Mucosa of stomach (tissue), 1 donor: ENCODE measurements around the gene ZDHHC3.
"Not testable (repeated sequence)": the region's sequence is repeated elsewhere in the genome, so short reads cannot be mapped to it uniquely, and the experiment has no call there.

ENCODE experiments used
- H3K27me3 ChIP-seq: one replicate; pipeline ENCODE4 v1.7.0; 2013; ENCODE audit warnings: mild to moderate bottlenecking, low read length; ENCODE audit not compliant: control insufficient read depth, insufficient read depth
- H3K36me3 ChIP-seq: one replicate; pipeline ENCODE4 v1.7.0; 2013; ENCODE audit warnings: low read length; ENCODE audit not compliant: control insufficient read depth, insufficient read depth
- H3K4me1 ChIP-seq: one replicate; pipeline ENCODE4 v1.7.0; 2013; ENCODE audit warnings: mild to moderate bottlenecking, low read length; ENCODE audit not compliant: control insufficient read depth, insufficient read depth
- H3K4me3 ChIP-seq: one replicate; pipeline ENCODE4 v1.7.0; 2013; ENCODE audit warnings: low read length
- H3K9ac ChIP-seq: one replicate; pipeline ENCODE4 v1.7.0; 2013; ENCODE audit warnings: mild to moderate bottlenecking, low read length, moderate library complexity
- H3K9me3 ChIP-seq: one replicate; pipeline ENCODE4 v1.7.0; 2013; ENCODE audit warnings: mild to moderate bottlenecking, low read length, moderate library complexity; ENCODE audit not compliant: control insufficient read depth
- donor health status: Pancreatic carcinoma.

The ZDHHC3 gene

DNA sequence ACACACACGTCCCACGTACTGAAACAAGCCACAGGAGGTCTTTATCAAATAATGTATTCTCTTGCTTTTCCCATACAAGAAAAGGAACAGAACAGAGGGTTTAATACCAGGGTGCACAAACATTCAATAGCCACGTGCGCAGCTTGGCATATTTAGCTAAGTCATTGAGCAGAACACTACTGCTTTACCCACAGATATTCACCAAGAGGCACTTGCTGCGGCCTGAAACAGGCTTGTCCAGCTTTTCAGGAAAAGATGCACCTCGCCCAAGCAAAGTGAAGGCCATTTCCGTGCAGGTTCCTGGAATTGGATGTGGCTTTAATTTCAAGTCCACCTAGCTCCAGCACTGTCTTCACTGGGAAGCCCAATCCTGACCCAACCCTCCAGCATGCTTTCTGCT, 17.6 kb downstream of the ZDHHC3 start:
- H3K9ac ChIP-seq = no peak overlapping the region
- no peaks in the 10 kb centered on the region for H3K9me3 ChIP-seq
- H3K27me3 ChIP-seq = no peaks in the 10 kb centered on the region
- H3K4me3 ChIP-seq = no peak overlapping the region
- peaks cover 9% of the 10 kb centered on the region for H3K36me3 ChIP-seq
- peaks cover 24% of the 10 kb centered on the region for H3K4me1 ChIP-seq

DNA sequence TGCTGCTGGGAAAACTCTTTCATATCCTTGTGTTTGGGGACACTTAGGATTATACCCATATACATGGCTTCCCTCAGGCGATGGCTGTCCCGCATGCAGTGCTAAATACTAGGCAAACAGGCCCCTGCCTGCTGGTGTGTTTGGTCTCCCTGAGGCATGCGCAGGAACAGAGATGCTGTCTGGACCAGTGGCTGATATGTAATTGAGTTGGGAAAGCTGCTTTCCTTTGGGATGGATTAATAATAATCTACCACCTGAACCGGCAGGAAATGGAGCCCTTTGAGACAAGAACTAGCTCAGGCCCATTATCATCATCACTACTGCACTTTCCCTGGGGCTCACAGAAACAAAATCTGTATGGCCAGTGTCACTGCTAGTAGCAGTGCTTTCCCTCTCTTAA, 18.0 kb downstream of the ZDHHC3 start:
- H3K9ac ChIP-seq = no peak overlapping the region
- peaks cover 9% of the 10 kb centered on the region for H3K36me3 ChIP-seq
- H3K27me3 ChIP-seq = no peaks in the 10 kb centered on the region
- H3K9me3 ChIP-seq = no peaks in the 10 kb centered on the region
- peaks cover 22% of the 10 kb centered on the region for H3K4me1 ChIP-seq
- no peak overlapping the region for H3K4me3 ChIP-seq

DNA sequence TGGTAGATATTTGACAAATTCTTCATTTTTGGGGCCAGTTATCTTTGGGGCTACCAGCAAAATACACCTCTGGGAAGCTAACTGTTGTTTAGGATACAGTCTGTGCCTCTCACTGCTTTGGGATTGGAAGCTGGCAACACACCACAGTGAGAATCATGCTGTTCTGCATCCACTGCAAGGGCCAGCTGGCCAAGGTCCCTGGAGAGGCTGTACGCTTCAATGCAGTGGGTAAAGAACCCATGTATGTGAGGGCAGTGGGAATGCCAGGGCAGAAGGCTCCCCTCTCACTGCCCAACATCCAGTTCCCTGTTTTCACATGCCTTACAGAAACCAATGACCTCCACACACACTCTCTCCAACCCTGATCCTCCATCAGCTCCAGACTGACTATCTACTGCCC, 20.1 kb downstream of the ZDHHC3 start:
- H3K9ac ChIP-seq = no peak overlapping the region
- H3K9me3 ChIP-seq = no peaks in the 10 kb centered on the region
- no peaks in the 10 kb centered on the region for H3K27me3 ChIP-seq
- H3K36me3 ChIP-seq = peaks cover 9% of the 10 kb centered on the region
- H3K4me1 ChIP-seq = peaks cover 36% of the 10 kb centered on the region
- no peak overlapping the region for H3K4me3 ChIP-seq

DNA sequence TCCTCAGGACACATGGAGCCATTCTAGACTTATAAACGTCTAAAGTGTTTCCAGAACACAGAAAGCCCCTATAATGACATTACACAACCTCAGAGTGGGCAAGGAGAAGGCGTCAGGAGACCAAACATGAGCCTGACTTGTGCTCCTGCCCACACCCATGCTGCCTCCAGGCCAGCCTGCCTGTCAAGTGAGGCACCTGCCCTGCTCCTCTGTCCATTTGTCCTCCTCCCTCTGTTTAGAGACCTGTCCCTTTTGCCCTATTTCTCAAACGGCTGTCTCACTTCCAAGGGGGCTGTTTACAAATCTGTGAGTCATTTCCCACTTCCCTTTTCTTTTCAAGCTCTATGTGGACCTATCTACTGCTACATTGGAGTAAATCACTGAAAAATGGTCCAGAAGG, 21.0 kb downstream of the ZDHHC3 start:
- H3K9me3 ChIP-seq = no peaks in the 10 kb centered on the region
- H3K9ac ChIP-seq = no peak overlapping the region
- no peaks in the 10 kb centered on the region for H3K27me3 ChIP-seq
- peaks cover 9% of the 10 kb centered on the region for H3K36me3 ChIP-seq
- H3K4me3 ChIP-seq = no peak overlapping the region
- peaks cover 36% of the 10 kb centered on the region for H3K4me1 ChIP-seq

GRCh38 chr3:44954304-44954703, 21.7 kb downstream of the ZDHHC3 start:
- no peaks in the 10 kb centered on the region for H3K27me3 ChIP-seq
- peaks cover 9% of the 10 kb centered on the region for H3K36me3 ChIP-seq
- H3K4me3 ChIP-seq = no peak overlapping the region
- H3K9ac ChIP-seq = no peak overlapping the region
- H3K4me1 ChIP-seq = peaks cover 36% of the 10 kb centered on the region
- no peaks in the 10 kb centered on the region for H3K9me3 ChIP-seq

GRCh38 chr3:44952689-44953088, 23.3 kb downstream of the ZDHHC3 start:
- no peaks in the 10 kb centered on the region for H3K36me3 ChIP-seq
- H3K9me3 ChIP-seq = no peaks in the 10 kb centered on the region
- no peak overlapping the region for H3K9ac ChIP-seq
- H3K27me3 ChIP-seq = no peaks in the 10 kb centered on the region
- H3K4me3 ChIP-seq = no peak overlapping the region
- H3K4me1 ChIP-seq = peaks cover 36% of the 10 kb centered on the region

DNA sequence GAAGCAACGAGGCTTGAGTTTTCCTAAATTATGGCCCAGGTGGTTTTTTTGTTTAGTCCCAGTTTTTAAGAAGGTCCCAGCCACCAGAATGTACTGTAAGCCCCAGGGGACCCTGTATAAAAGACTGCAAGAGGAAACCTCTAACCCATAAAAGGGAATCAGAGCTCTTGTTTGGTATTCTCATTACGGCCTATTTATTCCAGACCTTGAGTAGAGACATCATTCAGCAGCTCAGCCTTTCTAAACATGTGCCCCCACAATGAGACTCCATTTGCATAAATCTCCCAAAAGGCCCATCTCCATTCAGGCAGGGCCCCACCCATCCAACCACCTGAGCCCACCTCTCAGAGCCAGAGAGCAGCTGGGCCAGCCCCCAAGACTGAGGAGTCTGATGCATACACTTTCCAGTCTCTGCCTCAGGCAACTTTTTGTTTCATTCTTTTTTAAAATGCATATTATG, 25.7 kb downstream of the ZDHHC3 start:
- Histone ChIP-seq H3K27me3 (no peaks in the 10 kb centered on the region), H3K4me3 (no peak overlapping the region), H3K4me1 (peaks cover 36% of the 10 kb centered on the region), H3K9ac (no peak overlapping the region), H3K36me3 (no peaks in the 10 kb centered on the region), H3K9me3 (no peaks in the 10 kb centered on the region)

DNA sequence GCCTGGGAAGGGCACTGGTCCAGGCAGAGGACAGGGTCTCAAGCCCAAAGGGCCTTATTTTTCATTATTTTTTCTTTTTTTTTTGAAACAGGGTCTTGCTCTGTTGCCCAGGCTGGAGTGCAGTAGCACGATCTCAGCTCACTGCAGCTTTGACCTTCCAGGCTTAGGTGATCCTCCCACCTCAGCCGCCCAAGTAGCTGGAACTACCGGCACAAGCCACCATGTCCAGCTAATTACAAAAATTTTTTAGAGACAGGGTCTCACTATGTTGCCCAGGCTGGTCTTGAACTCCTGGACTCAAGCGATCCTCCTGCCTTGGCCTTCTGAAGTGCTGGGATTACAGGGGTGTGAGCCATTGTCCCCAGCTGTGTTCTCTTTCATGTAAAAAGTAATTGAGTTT, 26.2 kb downstream of the ZDHHC3 start:
- H3K9ac ChIP-seq, H3K4me3 ChIP-seq, H3K9me3 ChIP-seq, H3K27me3 ChIP-seq, H3K36me3 ChIP-seq: not testable (repeated sequence)
- peaks cover 32% of the 10 kb centered on the region for H3K4me1 ChIP-seq

DNA sequence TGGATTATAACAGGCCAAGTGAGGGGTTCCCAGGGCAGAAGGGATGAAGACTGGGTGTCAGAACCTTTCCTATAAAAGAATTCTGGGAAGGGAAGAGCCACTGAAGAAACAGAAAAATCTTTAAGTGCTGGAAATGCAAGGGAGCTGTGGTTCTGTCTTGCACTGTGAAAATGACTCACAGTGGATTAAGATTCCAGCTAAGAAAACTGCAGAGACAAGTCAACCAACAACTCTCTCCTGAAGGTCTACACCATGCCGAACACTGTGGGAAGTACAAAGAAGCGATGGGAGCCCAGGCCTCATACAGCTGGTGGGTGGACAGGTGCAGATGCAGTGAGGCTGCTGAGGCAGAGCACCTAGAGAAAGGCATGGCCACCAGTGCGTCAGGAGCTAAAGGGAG, 27.7 kb downstream of the ZDHHC3 start:
- H3K4me3 ChIP-seq = no peak overlapping the region
- no peaks in the 10 kb centered on the region for H3K27me3 ChIP-seq
- no peaks in the 10 kb centered on the region for H3K36me3 ChIP-seq
- peaks cover 20% of the 10 kb centered on the region for H3K4me1 ChIP-seq
- no peaks in the 10 kb centered on the region for H3K9me3 ChIP-seq
- no peak overlapping the region for H3K9ac ChIP-seq

DNA sequence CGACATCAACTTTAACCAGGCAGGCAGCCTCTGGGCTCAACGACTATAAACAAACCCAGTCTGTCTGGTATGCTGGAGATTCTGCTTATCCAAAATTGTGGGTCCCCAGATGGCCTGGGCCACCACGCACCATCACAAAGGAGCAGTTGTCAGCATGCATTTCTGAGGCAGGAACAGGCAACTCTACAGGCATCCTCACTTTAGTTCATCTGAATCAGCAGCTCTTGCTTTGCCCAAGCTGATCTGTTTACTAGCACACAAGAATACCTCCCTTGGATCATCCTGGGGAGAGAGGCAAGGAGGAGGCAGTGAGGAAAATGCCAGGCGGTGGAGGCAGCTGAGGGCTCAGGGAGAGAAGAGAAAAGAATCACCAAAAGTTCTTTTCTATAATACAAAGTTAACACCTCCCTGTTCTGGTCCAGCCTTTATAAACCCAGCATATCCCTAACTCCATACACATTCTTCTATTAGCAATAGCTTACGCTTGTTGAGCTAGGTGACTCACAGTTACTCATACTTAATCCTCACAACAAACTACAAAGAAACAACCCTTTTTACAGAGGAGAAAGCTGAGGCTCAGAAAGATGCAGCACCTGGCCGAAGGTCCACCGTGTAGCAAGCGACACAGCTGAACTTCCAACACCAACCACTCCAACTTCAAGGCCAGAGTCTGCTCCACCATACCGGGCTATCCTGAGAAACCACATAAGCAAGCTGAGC, 33.6 kb downstream of the ZDHHC3 start:
- Histone ChIP-seq H3K27me3 (no peaks in the 10 kb centered on the region), H3K4me3 (no peak overlapping the region), H3K9ac (no peak overlapping the region), H3K4me1 (no peaks in the 10 kb centered on the region), H3K36me3 (peaks cover 8% of the 10 kb centered on the region), H3K9me3 (no peaks in the 10 kb centered on the region)

DNA sequence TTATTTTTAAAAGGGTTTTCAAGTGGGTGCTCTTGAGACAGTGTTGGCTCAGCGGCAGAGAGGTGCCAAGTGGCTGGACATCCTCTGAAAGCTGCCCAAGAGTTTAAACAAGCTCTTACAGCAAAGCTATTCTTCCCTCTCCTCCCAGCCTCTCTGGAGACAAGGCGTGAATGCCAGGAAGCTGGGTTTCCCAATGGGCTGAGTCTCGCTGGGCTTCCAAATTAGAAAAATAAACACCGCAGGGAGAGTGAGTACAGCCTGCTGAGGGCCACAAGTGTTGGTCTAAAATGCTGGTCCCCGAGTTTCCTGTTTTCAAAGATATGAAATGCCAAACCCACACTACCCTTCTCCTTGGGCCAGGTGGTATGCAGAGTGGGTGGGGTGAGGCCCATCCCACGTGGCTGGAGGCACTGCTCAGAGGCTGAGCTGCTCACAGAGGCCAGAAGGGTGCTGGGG, 36.4 kb downstream of the ZDHHC3 start:
- H3K9me3 ChIP-seq = no peaks in the 10 kb centered on the region
- H3K36me3 ChIP-seq = peaks cover 8% of the 10 kb centered on the region
- no peak overlapping the region for H3K4me3 ChIP-seq
- H3K4me1 ChIP-seq = no peaks in the 10 kb centered on the region
- no peaks in the 10 kb centered on the region for H3K27me3 ChIP-seq
- no peak overlapping the region for H3K9ac ChIP-seq

DNA sequence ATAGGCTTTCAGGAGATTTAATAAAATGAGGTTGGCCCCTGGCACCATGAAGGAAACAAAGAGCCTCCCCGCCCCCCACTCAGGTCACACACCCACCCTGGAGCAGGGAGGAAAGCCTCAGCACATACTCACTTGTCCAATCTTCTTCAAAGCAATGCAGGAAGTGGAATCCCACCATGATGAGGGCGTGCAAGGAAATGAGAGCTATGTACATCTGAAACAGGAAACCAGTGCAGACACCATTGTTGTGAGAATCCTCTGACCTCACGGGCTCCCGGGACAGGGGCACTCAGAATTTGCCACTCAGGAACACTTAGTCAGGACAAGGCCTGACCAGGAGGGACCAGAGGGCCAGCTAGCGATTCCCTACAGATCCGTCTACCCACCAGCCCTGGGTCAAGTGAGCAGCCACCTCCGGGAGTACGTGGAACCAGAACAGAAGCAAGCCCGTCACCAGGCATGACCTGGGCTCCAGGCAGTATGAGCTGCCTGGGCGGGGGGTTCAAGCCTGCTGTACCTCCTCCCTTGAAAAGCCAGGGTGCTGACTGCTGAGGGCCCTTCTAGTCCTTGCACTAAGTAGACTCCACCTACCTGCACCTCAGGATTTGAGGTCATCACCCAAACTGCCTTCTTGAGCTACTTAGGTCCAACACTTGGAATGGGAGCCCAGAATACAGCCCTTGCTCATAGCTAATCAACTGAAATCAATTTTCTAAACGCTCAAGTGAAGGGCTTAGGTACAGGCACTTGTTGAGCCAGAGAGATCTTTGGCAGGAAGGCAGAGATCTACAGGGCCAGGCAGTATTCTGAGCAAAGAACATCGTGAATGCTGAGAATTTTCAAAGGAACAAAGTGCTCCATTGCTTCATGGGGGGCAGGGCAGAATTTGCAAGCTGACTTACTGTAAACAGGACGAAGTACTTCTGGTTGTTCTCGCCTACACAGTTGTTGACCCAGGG, 42.7 kb downstream of the ZDHHC3 start:
- Histone ChIP-seq H3K4me3 (no peak overlapping the region), H3K9ac (no peak overlapping the region), H3K9me3 (no peaks in the 10 kb centered on the region), H3K27me3 (no peaks in the 10 kb centered on the region), H3K4me1 (no peaks in the 10 kb centered on the region), H3K36me3 (peaks cover 13% of the 10 kb centered on the region)
